Caco-2 (cell line): ENCODE results near the gene GTF3C4. TPM values are rescaled to one million over a fixed set of nuclear protein-coding genes. Genes with fewer than 3 reads are reported as not detected.

Experiments
- BruUV-seq: library from RNA; stranded (reverse); fragments of 400-500 nt; replicated peaks from 2 replicates; lab custom pipeline; 2021; lab: Mats Ljungman, UMichigan
- CTCF ChIA-PET: fragments of 300-600 bp; sonication (Branson Sonifier 250); formaldehyde crosslinking; loops from one replicate; lab custom pipeline; 2022; ENCODE audit warnings: antibody characterized with exemption; lab: Charles Lee
- POLR2A ChIA-PET: fragments of 300-600 bp; sonication (Branson Sonifier 250); formaldehyde crosslinking; loops from one replicate; lab custom pipeline; 2022; ENCODE audit warnings: antibody characterized with exemption; lab: Charles Lee
- DNase-seq, 2 experiments: peaks; one replicate each; pipeline versions ENCODE4 v3.0.0 to v3.0.0-alpha.2; 2020 to 2022
- H3K27me3 ChIP-seq: replicated peaks from 2 replicates; pipeline ENCODE4 v1.6.0; 2011; ENCODE audit warnings: low read length; ENCODE audit not compliant: control insufficient read depth, insufficient read depth
- H3K36me3 ChIP-seq: 2 replicates; pipeline ENCODE4 v1.5.1; 2011; ENCODE audit warnings: low read length; ENCODE audit not compliant: control insufficient read depth, insufficient read depth
- H3K4me1 ChIP-seq: fragments of 250-450 bp; sonication (Bioruptor Pico); 2 replicates; pipeline ENCODE4 v1.5.1; 2020; ENCODE audit warnings: mild to moderate bottlenecking
- H3K4me3 ChIP-seq: 2 replicates; pipeline ENCODE4 v1.5.1; 2011; ENCODE audit warnings: low read depth, mild to moderate bottlenecking, control low read depth, low read length
- H3K9me3 ChIP-seq: fragments of 250-450 bp; sonication (Bioruptor Pico); 2 replicates; pipeline ENCODE4 v1.5.1; 2020; ENCODE audit warnings: mild to moderate bottlenecking, moderate library complexity
- H3K27ac Mint-ChIP-seq: one replicate; pipeline ENCODE4 v1.8.0; 2022; ENCODE audit warnings: mixed read lengths; ENCODE audit not compliant: unreplicated experiment
- H3K27me3 Mint-ChIP-seq: one replicate; pipeline ENCODE4 v1.8.0; 2022; ENCODE audit warnings: mixed read lengths; ENCODE audit not compliant: insufficient read depth, unreplicated experiment
- H3K36me3 Mint-ChIP-seq: one replicate; pipeline ENCODE4 v1.8.0; 2022; ENCODE audit warnings: mild to moderate bottlenecking, mixed read lengths; ENCODE audit not compliant: insufficient read depth, unreplicated experiment
- H3K4me1 Mint-ChIP-seq: one replicate; pipeline ENCODE4 v1.8.0; 2022; ENCODE audit warnings: low read depth, mixed read lengths; ENCODE audit not compliant: unreplicated experiment
- H3K4me3 Mint-ChIP-seq: one replicate; pipeline ENCODE4 v1.8.0; 2022; ENCODE audit warnings: mild to moderate bottlenecking, moderate library complexity, mixed read lengths; ENCODE audit not compliant: unreplicated experiment
- H3K9me3 Mint-ChIP-seq: one replicate; pipeline ENCODE4 v1.8.0; 2022; ENCODE audit warnings: mixed read lengths; ENCODE audit not compliant: unreplicated experiment
- intact Hi-C: fragments of 100-400 bp; cut with micrococcal nuclease; formaldehyde crosslinking; loops from one replicate; pipeline ENCODE4 v1.10.0; 2022; ENCODE audit not compliant: unreplicated experiment
- total RNA-seq: library from RNA; stranded (reverse); gene quantifications from 2 replicates; pipeline ENCODE4 v1.2.3, GENCODE V29; 2022
- TF ChIP-seq, protein P1 (sequence below), 2 experiments: fragments of 200-600 bp in 1 of 2; IDR thresholded peaks; 1 replicate in 1 of 2; 2 replicates in 1 of 2; pipeline versions ENCODE4 v1.5.1 to v1.8.0; 2011 to 2022; ENCODE audit warnings: antibody characterized with exemption in 1 of 2, control low read depth in 1 of 2, inconsistent platforms in 1 of 2, low read depth in 1 of 2, low read length in 1 of 2, mild to moderate bottlenecking in 1 of 2, moderate library complexity in 1 of 2; ENCODE audit not compliant: insufficient read depth in 1 of 2, severe bottlenecking in 1 of 2, unreplicated experiment in 1 of 2

The GTF3C4 gene
- total RNA-seq, 1 experiment from 2014 or later = 23.6 TPM

DNA sequence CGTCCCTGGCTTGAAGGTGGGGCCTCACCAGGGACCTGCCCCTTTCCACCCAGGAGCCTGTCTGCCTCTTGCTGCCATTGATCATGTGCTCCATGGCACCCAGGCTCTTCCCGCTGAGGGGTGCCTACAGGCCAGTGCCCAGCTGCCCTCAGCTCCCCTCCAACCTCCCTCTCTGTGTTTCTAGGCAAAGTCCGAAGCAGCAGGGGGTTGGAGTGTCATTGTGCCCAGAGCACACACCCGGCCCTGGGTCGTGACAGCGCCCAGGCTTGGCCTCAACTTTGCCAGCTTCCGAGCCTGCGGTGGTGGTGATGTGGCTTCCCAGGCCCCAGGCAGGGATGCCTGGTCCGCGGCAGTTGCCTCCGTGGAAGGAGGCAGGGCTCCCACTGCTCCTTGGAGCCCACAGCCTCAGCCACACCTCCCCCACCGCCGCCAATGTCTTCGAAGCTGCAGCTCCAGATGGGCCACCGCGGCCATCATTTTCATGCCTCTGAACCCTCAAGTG lies 52.4 kb downstream of the GTF3C4 start:
- no peaks in the 10 kb centered on the region for H3K36me3 ChIP-seq
- CTCF ChIA-PET = no interaction called here
- no peak overlapping the region for H3K27ac Mint-ChIP-seq

DNA sequence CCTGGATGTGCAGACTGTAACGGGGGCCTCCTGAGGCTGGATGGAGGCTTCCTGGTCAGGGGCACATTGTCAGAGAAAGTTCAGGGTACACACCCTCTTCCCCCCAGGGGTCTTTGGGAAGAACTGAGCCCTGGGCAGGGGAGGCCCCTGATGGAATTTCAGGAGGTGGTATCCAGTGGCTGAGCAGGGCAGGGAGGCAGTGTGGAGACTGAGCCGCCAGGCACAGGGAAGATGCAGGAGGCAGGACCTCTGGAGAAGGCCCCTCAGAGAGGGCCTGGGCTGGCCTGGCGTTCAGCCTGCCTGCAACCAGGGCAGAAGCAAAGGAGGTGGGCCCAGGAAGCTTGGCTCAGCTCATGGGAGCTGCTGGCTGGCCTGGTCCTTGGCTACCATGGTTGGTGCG lies 53.5 kb downstream of the GTF3C4 start:
- no peaks in the 10 kb centered on the region for H3K36me3 ChIP-seq
- no peak for DNase-seq
- no peaks in the 10 kb centered on the region for H3K4me1 Mint-ChIP-seq
- ChIA-PET POLR2A (no interaction called here), CTCF (no interaction called here)
- TF ChIP-seq, protein P1, sequence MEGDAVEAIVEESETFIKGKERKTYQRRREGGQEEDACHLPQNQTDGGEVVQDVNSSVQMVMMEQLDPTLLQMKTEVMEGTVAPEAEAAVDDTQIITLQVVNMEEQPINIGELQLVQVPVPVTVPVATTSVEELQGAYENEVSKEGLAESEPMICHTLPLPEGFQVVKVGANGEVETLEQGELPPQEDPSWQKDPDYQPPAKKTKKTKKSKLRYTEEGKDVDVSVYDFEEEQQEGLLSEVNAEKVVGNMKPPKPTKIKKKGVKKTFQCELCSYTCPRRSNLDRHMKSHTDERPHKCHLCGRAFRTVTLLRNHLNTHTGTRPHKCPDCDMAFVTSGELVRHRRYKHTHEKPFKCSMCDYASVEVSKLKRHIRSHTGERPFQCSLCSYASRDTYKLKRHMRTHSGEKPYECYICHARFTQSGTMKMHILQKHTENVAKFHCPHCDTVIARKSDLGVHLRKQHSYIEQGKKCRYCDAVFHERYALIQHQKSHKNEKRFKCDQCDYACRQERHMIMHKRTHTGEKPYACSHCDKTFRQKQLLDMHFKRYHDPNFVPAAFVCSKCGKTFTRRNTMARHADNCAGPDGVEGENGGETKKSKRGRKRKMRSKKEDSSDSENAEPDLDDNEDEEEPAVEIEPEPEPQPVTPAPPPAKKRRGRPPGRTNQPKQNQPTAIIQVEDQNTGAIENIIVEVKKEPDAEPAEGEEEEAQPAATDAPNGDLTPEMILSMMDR (IDR thresholded peaks at IDR 0.05; ENCODE audit: insufficient read depth in 1 of 2, low read depth in 1 of 2, low read length in 1 of 2, severe bottlenecking in 1 of 2, unreplicated experiment in 1 of 2) = no peak
- BruUV-seq = no TSS peak
- H3K4me3 ChIP-seq = no peak overlapping the region
- H3K9me3 ChIP-seq = no peaks in the 10 kb centered on the region
- intact Hi-C loops = no loop called here
- no peaks in the 10 kb centered on the region for H3K4me1 ChIP-seq
- no peak overlapping the region for H3K4me3 Mint-ChIP-seq
- no peaks in the 10 kb centered on the region for H3K9me3 Mint-ChIP-seq
- H3K27ac Mint-ChIP-seq = no peak overlapping the region
- H3K36me3 Mint-ChIP-seq = no peaks in the 10 kb centered on the region
- peaks cover 3% of the 10 kb centered on the region for H3K27me3 Mint-ChIP-seq
- H3K27me3 ChIP-seq = no peaks in the 10 kb centered on the region

More for the DNA sequence above, 52.4 kb downstream of the GTF3C4 start:
- no peaks in the 10 kb centered on the region for H3K4me1 ChIP-seq
- no peak overlapping the region for H3K4me3 ChIP-seq
- no peaks in the 10 kb centered on the region for H3K9me3 ChIP-seq
- H3K4me3 Mint-ChIP-seq = no peak overlapping the region
- TF ChIP-seq, protein P1 (IDR thresholded peaks at IDR 0.05; ENCODE audit: insufficient read depth in 1 of 2, low read depth in 1 of 2, low read length in 1 of 2, severe bottlenecking in 1 of 2, unreplicated experiment in 1 of 2) = no peak
- H3K4me1 Mint-ChIP-seq = no peaks in the 10 kb centered on the region
- H3K36me3 Mint-ChIP-seq = no peaks in the 10 kb centered on the region
- no TSS peak for BruUV-seq
- H3K27me3 ChIP-seq = no peaks in the 10 kb centered on the region
- DNase-seq = no peak
- no peaks in the 10 kb centered on the region for H3K9me3 Mint-ChIP-seq
- POLR2A ChIA-PET = no interaction called here
- H3K27me3 Mint-ChIP-seq = peaks cover 3% of the 10 kb centered on the region
- intact Hi-C loops = no loop called here

DNA sequence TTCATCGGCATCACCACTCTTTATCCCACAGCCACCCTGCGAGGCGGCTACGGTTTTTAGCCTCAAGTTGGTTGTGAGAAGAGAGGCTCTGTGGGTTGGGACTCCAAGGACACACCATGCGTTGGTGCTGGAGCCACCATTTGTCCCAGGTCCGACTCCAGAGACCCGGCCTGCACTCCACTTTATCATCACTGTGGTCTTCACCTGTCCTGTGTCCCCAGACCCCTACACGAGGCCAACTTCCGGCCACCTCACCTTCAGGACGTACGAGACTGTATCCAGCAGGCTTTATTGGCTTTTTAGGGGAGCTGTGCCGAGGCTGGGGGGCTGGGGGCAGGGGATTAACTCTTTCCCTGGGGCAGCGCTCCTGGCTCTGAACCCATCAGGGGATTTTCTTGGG lies 55.0 kb downstream of the GTF3C4 start:
- POLR2A ChIA-PET = no interaction called here
- intact Hi-C loops = no loop called here
- Mint-ChIP-seq H3K27me3 (peaks cover 3% of the 10 kb centered on the region), H3K27ac (no peak overlapping the region), H3K4me1 (no peaks in the 10 kb centered on the region), H3K36me3 (no peaks in the 10 kb centered on the region), H3K4me3 (no peak overlapping the region), H3K9me3 (no peaks in the 10 kb centered on the region)
- no peaks in the 10 kb centered on the region for H3K36me3 ChIP-seq
- CTCF ChIA-PET = no interaction called here
- no peaks in the 10 kb centered on the region for H3K27me3 ChIP-seq
- H3K4me3 ChIP-seq = no peak overlapping the region
- TF ChIP-seq, protein P1 (IDR thresholded peaks at IDR 0.05; ENCODE audit: insufficient read depth in 1 of 2, low read depth in 1 of 2, low read length in 1 of 2, severe bottlenecking in 1 of 2, unreplicated experiment in 1 of 2) = no peak
- no peak for DNase-seq
- no peaks in the 10 kb centered on the region for H3K9me3 ChIP-seq
- no TSS peak for BruUV-seq
- no peaks in the 10 kb centered on the region for H3K4me1 ChIP-seq
